GM23338 (cell line): ENCODE measurements around the gene ABCC6.

ENCODE experiments used
- CTCF ChIP-seq, 2 experiments: fragments of 200-600 bp in 1 of 2; sonication (generic) in 1 of 2; conservative IDR thresholded peaks; 2 replicates each; pipeline versions ENCODE4 v1.5.1 to v1.6.1; 2016 to 2017; ENCODE audit warnings: antibody characterized with exemption in 2 of 2, low read depth in 2 of 2, mild to moderate bottlenecking in 2 of 2, moderate library complexity in 1 of 2
- EZH2 ChIP-seq: fragments of 200-600 bp; sonication (generic); IDR thresholded peaks from one replicate; pipeline ENCODE4 v1.8.0; 2017; ENCODE audit warnings: antibody characterized with exemption, mild to moderate bottlenecking, low read depth; ENCODE audit not compliant: unreplicated experiment
- POLR2AphosphoS5 ChIP-seq: IDR thresholded peaks from 2 replicates; pipeline ENCODE4 v1.6.1; 2016; ENCODE audit warnings: antibody characterized with exemption, low read depth
- ZNF462 ChIP-seq: fragments of 250-450 bp; sonication (Bioruptor Pico); IDR thresholded peaks from 2 replicates; pipeline ENCODE4 v1.5.0; 2020; ENCODE audit warnings: mild to moderate bottlenecking, moderate library complexity

GRCh38 chr16:16145286-16145685 is 78.0 kb downstream of the ABCC6 start:
- TF ChIP-seq CTCF (conservative IDR thresholded peaks at IDR 0.05; ENCODE audit: low read depth in 2 of 2), result peak in 1 of 2 experiments; percentile 17; a peak in 1 of 4 replicates
- TF ChIP-seq POLR2AphosphoS5, result no peak
- TF ChIP-seq ZNF462 (CRISPR knock-in tag), result no peak
- TF ChIP-seq EZH2, result no peak
